Gastroesophageal sphincter (tissue), 3 donors: ENCODE measurements around the gene UXS1.

Experiments
- CTCF ChIP-seq, 4 experiments: fragments of 200-600 bp in 2 of 4; fragments of 450-650 bp in 2 of 4; sonication (generic) in 1 of 4; IDR thresholded peaks; one replicate each; pipeline ENCODE4 v1.5.1; 2017 to 2019; ENCODE audit warnings: antibody characterized with exemption in 4 of 4, mild to moderate bottlenecking in 2 of 4, moderate library complexity in 2 of 4
- POLR2A ChIP-seq, 2 donors: fragments of 450-650 bp; IDR thresholded peaks; one replicate each; pipeline ENCODE4 v1.6.1; 2017; ENCODE audit warnings: antibody characterized with exemption in 2 of 2, mild to moderate bottlenecking in 2 of 2, moderate library complexity in 1 of 2

DNA sequence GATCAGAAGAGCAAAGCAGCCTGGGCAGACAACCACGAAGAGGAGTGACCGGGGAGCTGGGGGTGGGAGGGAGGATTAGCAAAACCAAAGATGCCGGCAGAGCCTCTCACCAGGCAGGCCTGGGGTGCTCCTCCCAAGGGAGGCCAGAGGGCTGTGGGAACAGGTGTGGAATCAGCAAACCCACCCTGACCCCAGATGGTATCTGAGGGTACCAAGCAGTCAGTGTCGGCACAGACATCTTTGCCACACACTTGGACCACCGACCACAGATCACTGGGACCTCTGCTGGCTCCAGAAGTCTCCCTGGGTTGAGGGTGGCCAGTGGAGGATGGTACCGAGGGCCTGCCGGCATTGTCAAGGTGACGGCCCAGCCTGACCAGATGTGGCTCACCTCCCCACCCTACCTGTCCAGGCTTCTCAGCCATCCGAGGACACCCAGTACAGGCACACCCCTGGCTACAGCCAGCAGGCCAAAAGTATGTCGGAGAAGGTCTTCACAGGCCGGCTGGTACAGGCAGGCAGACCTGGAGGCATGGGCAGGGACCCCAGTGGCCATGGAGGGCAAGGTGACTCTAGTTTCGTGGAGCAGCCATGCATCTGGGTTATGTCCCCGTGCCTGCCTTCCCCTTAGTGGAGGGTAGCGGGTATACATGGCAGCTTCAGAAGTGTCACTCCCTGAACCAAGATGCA lies 82.1 kb downstream of the UXS1 start:
- TF ChIP-seq CTCF (IDR thresholded peaks at IDR 0.05) = no peak
- no peak for TF ChIP-seq POLR2A (IDR thresholded peaks at IDR 0.05)
